ENCODE results near the gene CDK5RAP2. TPM values are rescaled to one million over a fixed set of nuclear protein-coding genes. Genes with fewer than 3 reads are reported as not detected.
A peak's percentile ranks its signal among the peaks of the same experiment; 100 is the strongest.

The CDK5RAP2 gene
- total RNA-seq, 1 donor from 2014 or later, result 54.7 TPM

DNA sequence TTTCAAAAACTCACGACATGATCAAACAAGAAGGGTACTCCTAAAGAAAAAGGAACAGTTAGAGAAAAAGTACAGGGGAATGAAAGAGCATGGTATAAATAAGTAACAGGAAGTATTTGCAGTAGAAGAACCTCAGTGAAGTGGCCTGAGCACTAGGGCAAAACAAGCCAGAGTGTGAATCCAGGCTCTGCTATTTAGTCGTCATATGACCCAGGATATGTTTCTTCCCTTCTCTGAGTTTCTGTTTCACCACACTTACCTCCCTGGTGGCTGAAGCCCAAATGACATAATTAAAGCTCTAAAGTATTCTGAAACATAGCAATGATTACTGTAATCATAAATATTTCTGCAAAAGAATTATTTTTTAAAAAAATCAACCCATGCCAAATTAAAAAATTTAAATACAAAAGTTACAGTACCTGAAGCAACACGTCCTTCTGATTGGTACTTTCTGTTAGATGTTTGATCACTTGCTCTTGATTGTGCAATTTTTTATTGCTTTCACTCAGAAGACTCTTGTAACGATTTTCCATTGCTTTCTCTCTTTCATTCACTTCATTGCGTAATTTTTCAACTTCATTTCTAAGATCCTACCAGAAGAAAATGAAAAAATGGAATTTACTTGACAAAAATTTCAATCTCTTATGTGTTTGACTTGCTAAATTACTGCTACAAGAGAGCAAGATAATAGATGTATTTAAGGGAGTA is 88.9 kb downstream of the CDK5RAP2 start:
- intact Hi-C loops (cut with DNase I), result no loop called here
- peaks cover 25% of the 10 kb centered on the region for H3K36me3 ChIP-seq
- peak overlapping the region; percentile 5 for H3K4me3 ChIP-seq
- DNase-seq (no peak), ATAC-seq (peak; percentile 86 to 91)
- TF ChIP-seq, protein P1, sequence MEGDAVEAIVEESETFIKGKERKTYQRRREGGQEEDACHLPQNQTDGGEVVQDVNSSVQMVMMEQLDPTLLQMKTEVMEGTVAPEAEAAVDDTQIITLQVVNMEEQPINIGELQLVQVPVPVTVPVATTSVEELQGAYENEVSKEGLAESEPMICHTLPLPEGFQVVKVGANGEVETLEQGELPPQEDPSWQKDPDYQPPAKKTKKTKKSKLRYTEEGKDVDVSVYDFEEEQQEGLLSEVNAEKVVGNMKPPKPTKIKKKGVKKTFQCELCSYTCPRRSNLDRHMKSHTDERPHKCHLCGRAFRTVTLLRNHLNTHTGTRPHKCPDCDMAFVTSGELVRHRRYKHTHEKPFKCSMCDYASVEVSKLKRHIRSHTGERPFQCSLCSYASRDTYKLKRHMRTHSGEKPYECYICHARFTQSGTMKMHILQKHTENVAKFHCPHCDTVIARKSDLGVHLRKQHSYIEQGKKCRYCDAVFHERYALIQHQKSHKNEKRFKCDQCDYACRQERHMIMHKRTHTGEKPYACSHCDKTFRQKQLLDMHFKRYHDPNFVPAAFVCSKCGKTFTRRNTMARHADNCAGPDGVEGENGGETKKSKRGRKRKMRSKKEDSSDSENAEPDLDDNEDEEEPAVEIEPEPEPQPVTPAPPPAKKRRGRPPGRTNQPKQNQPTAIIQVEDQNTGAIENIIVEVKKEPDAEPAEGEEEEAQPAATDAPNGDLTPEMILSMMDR (IDR thresholded peaks at IDR 0.05), result peak; percentile 19
- peaks cover 8% of the 10 kb centered on the region for H3K4me1 ChIP-seq
- peak overlapping the region; percentile 15 for H3K27ac ChIP-seq
- no peaks in the 10 kb centered on the region for H3K27me3 ChIP-seq (ENCODE audit: low read depth)
- no peaks in the 10 kb centered on the region for H3K9me3 ChIP-seq

DNA sequence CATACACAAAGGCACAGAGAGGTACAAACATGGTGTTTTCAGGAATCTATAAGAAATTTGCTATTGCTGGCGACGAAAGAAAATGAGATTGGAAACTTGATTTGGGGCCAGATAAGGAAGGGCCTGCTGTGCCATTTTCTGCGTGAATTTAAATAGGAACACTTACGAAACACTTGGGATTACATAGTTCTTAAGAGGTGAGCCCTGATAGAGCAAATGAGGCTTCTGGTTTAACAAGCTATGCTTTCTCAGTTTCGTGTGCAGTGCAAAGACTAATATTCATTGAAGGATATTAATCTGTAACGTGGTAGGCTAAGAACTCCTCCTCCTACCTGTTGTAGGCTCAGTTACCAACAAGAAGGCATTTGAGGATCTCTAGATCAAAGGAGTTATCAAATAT is 93.1 kb downstream of the CDK5RAP2 start:
- TF ChIP-seq, protein P1 (IDR thresholded peaks at IDR 0.05), result no peak
- Histone ChIP-seq H3K4me1 (peaks cover 11% of the 10 kb centered on the region), H3K27me3 (ENCODE audit: low read depth) (no peaks in the 10 kb centered on the region), H3K27ac (no peak overlapping the region), H3K4me3 (no peak overlapping the region), H3K9me3 (no peaks in the 10 kb centered on the region), H3K36me3 (peaks cover 50% of the 10 kb centered on the region)
- ATAC-seq (peak; percentile 53 to 69), DNase-seq (no peak)
- intact Hi-C loops (cut with DNase I), result no loop called here

DNA sequence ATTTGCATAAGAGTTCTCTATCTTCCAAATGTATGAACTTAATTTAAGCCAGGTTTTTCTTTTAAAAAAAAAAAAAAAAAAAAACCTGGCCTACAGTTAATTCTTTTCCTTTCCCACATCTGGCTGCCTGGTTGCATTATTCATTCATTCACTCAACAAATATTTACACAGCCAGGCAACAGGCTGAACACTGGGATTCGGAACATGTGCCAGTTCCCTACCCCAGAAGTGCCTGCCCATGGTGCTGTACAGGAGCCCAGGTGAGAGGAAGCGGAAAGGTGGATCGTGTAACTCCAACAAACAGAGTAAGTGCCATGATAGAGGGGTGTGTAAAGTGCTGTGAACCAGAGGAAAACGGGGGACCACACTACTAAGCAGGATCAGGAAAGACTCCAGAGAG is 93.6 kb downstream of the CDK5RAP2 start:
- intact Hi-C loops (cut with DNase I), result no loop called here
- Histone ChIP-seq H3K4me1 (peaks cover 14% of the 10 kb centered on the region), H3K27me3 (ENCODE audit: low read depth) (no peaks in the 10 kb centered on the region), H3K9me3 (no peaks in the 10 kb centered on the region), H3K27ac (no peak overlapping the region), H3K36me3 (peaks cover 48% of the 10 kb centered on the region), H3K4me3 (no peak overlapping the region)
- no peak for DNase-seq
- TF ChIP-seq, protein P1 (IDR thresholded peaks at IDR 0.05), result no peak
- peak; percentile 71 to 79 for ATAC-seq

DNA sequence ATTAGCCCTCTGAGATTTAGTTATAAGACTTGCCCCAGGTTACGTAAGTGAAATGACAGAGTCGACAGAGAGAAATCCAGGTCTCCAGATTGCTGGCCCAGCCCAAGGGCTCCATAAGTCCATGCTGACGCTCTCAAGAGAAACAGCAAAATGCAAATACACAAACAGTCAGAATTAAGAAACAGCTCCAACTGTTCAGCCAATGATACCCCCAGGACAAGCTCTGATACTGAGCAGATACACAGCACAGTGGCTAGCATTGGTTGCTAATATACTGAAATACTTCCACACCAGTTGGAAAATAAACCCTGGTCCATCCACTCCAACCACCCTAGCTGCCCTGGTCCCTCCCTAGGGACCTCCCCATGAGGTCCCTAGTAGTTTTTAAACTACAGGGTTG is 94.2 kb downstream of the CDK5RAP2 start:
- no peak overlapping the region for H3K27ac ChIP-seq
- intact Hi-C loops (cut with DNase I), result no loop called here
- H3K9me3 ChIP-seq, result no peaks in the 10 kb centered on the region
- peaks cover 10% of the 10 kb centered on the region for H3K4me1 ChIP-seq
- TF ChIP-seq, protein P1 (IDR thresholded peaks at IDR 0.05), result no peak
- no peak overlapping the region for H3K4me3 ChIP-seq
- no peaks in the 10 kb centered on the region for H3K27me3 ChIP-seq (ENCODE audit: low read depth)
- H3K36me3 ChIP-seq, result peaks cover 43% of the 10 kb centered on the region
- DNase-seq, result no peak
- no peak for ATAC-seq

DNA sequence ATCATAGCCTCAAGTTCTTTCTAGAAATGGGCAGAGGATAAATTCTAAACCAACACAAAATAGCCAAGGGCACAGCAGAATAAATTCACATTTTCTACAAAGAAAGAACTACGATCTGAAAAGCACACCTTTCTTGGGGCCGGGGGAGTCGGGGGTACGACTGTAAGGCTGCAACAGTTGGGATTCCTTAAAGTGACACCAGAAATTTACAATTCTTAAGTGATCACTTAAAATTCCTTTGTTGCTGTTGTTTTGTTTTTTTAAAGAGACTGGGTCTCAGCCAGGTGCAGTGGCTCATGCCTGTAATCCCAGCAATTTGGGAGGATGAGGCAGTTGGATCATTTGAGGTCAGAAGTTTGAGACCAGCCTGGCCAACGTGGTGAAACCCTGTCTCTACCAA is 95.8 kb downstream of the CDK5RAP2 start:
- Histone ChIP-seq H3K4me3 (no peak overlapping the region), H3K36me3 (peaks cover 36% of the 10 kb centered on the region), H3K4me1 (peaks cover 10% of the 10 kb centered on the region), H3K27me3 (ENCODE audit: low read depth) (no peaks in the 10 kb centered on the region), H3K9me3 (no peaks in the 10 kb centered on the region), H3K27ac (no peak overlapping the region)
- TF ChIP-seq, protein P1 (IDR thresholded peaks at IDR 0.05), result no peak
- DNase-seq (no peak), ATAC-seq (no peak)
- intact Hi-C loops (cut with DNase I), result no loop called here
